ACHN (cell line): ENCODE data around the gene DICER1.

Experiments
- DNase-seq: peaks from one replicate; pipeline ENCODE4 v3.0.0-alpha.2; 2015
- in situ Hi-C: cut with HindIII; loops from 2 replicates; pipeline ENCODE4 v1.10.0; 2017; ENCODE audit warnings: low sequenced_read_pairs, low pct_ligation_motif_present, low pct_unique_long_range_greater_than_20kb

DICER1 gene

GRCh38 chr14:95049952-95050351 lies 107.4 kb downstream of the DICER1 start:
- in situ Hi-C loops: no loop called here
- no peak for DNase-seq

DNA sequence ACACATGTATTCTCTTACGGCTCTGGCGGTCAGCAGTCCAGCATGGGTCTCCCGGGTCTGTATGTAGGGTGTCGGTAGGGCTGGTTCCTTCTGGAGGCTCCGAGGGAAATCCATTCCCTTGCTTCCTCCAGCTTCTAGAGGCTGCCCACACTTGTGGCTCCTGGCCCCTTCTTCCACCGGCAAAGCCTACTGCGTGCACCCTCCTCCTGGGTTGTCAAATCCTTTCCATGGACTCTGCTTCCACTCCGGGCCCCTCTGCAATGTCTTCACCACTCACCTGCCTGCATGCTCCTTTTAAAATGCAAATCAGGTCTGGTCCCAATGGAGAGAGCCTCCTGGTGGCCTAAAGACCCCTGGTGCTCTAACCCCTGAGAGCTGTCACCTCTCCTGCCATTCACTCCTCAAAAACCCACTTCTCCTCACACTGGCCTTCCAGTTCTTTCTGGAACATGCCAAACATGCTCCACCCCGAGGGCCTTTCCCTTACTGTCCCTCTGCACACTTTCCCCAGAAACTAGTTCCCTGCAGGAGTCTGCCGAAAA lies 108.5 kb downstream of the DICER1 start:
- no peak for DNase-seq
- in situ Hi-C loops: no loop called here

- DNase-seq: no peak
- in situ Hi-C loops: no loop called here
Measured at GRCh38 chr14:95047754-95048153, 109.6 kb downstream of the DICER1 start.

- DNase-seq: no peak
- in situ Hi-C loops: no loop called here
Measured at GRCh38 chr14:95046711-95047681, 110.3 kb downstream of the DICER1 start.

DNA sequence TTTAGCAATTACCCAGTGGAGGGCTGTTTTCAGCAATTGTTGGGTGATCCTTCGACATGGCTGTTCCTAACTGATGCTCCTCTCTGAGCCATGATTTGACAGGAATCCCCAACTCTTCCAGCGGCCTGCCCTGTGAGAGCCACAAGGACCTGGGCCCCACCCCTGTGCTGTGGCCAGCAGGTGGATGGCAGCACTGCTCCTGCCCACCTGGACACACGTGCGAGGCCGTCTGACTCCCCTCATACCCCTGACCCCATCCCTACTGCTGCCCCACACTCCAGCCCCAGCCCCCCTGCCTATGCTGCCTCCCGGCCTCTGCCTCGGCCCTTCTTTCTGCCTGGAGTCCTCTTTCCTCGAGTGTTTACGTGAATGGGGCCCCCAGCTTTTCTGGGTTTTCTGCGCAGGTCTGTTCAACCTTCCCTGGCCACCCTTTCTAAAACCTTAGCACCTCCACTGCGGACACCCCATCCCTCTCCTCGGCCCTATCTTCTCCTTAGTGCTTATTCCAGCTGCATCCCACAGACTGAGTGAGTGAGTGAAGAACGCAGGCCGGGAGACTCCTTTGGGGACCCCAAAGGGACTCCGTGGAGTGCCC lies 111.4 kb downstream of the DICER1 start:
- in situ Hi-C loops: no loop called here
- DNase-seq: no peak

DNA sequence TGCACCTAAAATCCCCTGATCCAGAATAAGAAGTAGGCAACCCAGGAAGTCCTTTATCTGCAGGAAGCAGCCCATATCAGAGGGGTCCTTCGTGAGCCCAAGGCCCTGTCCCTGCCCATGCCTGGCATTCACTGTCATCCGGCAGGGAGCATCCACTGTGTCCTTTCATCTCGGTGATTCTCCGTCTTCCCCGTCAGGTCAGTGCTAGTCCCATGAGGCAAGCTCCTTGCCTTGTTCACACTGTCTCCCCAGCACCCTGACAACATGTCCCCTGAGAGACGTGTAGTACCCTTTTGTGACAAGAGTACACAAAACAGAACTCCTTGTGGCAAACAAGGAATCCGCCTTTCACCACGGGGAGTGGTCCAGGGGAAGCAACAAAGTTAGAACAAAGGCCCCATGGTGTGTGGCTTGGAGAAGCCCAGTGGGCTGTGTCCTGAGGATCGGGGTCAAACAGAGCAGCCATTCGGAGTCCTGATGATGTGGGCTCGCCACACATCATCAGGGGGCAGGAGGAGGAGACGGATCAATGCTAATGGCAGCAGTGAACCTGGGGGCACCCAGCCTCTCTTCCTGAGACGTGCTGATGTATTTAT lies 112.1 kb downstream of the DICER1 start:
- DNase-seq: no peak
- in situ Hi-C loops: no loop called here

DNA sequence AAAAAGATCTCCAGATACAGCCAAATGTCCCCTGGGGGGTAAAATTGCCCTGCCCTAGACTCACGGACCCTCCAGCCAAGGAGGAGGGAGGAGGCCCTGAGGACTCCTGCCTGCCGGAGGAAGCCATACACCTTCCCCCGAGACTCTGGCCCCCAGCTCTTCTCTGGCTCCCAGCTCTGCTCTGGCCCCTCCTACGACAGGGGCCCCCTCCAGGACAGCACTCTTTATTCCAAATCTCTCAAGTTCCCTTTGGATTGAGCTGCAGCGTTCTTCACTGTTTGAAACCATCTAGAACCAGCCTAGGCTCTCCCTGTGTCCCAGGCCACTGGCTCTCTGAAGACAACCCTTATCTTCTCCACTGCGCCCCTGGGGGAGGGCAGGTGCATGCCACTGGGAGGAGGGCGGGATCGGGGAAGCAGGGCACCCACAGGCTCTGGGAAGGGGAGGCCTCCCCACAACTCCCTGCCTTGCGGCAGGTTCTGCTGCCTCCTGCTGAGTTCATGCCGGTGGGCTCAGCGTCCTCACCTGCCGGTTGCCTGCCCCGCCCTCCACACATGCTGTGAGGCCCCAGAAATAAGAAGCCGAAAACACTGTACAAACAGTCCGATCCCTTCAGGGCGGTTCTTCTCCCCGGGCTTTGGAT lies 112.7 kb downstream of the DICER1 start:
- in situ Hi-C loops: no loop called here
- no peak for DNase-seq

- no peak for DNase-seq
- in situ Hi-C loops: no loop called here
Measured at GRCh38 chr14:95043732-95044462, 113.4 kb downstream of the DICER1 start.

- in situ Hi-C loops: no loop called here
- DNase-seq: no peak
Measured at GRCh38 chr14:95043314-95043713, 114.0 kb downstream of the DICER1 start.

DNA sequence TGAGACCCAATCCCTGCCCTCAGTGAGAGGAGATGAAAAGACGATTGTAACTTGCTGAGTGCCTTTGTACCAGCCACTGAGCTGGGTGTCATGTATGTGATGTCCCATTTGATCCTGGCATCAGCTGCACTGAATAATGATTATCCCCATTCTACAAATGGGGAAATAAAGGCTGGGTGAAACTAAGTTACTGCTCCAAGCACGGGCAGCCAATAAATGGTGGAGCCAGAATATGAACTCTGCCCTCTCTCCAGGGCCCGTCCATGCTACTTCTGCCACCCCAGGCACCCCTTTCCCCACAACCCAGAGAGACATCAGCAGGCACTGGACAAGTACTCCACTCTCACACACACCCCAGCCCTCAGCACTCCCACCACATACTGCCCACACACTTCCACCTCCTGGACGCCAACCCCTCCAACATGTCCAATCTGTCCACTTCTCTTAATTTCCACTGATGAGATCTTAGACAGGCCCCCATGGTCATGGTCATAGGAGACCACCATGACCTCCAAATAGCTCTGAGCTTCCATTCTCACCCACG lies 115.8 kb downstream of the DICER1 start:
- no peak for DNase-seq
- in situ Hi-C loops: no loop called here

DNA sequence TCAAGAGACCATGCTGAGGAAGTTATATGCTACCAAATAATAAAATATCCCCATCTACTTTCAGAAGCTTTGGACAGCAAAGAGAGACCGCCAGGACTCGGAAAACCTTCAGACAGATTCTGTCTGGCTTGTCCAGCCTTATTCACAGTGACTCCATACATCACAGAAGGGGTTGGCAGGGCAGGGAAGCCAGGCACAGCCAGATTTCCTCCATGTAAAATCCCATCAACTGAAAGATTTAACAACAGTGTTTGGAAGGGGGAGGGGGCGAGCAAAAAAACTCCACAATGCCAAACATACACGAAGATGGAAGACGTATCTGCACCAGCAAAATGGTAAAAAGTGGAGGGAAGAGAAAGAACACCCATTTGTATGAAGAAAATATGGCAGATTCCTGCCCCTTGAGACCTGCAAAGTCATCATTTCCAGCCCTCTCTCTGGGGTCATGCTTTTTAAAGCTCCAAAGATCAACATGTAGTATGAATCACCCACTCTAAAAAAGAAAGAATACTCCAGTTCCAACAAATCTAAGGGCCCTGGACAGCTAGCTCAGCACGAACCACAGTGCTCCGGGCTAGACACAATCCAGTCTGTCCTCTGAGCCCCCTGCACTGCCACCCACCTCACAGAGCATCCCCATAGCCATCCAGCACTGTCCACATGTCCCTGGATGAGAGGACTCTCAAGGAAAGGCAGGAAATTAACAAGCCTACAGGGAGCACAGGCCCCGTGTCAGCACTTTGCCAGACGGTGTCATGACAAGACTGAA lies 116.4 kb downstream of the DICER1 start:
- in situ Hi-C loops: no loop called here
- DNase-seq: no peak

DNA sequence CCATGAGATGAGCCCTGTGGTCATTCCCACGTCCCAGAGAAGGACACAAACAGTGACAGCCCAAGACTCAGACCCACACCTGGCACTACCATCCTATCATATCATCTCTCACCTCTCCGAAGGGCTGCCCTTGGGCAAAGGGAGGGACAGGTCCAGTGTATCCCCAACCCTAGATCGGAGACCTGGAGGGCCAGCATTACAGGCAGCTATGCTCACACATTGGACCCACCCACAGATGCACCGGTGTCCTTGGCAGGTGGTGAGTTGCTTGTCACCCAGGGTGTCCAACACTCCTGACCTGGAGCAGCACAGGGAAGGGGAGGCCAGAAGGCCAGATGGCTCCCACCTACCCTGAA lies 117.4 kb downstream of the DICER1 start:
- DNase-seq: no peak
- in situ Hi-C loops: no loop called here

- no peak for DNase-seq
- in situ Hi-C loops: no loop called here
Measured at GRCh38 chr14:95039259-95039992, 117.9 kb downstream of the DICER1 start.

DNA sequence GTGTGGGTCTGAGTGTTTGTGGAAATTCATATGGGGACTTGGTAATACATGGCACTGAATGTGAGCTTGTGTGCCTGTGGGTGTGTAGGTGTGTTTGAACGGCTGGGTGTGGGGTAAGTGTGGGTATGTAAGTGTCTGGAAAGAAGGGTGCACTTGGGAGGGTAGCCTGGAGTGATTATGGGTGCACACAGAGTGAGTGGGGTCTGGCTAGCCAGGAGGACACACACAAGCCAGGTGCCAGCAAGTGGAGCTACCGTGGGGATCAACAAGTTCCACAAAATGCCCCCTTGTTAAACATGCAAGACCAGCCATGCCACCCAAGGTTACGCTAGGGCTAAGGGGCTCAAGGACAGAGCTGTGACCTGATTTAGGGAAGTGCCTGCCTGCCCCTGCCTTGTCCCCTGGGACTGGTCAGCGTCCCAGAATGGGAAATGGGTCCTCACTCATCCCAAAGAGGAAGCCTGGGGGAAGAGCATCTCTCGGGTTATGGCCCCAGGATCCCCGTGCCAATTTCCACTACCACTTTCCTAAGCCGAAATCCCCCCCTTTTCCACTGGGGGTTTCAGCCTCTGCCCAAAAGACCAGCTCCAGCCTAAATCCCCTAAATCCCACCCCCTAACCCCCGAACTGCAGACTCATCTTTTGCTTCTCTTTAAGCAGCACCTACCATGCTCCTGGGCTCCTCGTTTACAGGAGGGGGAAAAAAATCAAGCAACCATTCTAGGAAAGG lies 118.6 kb downstream of the DICER1 start:
- no peak for DNase-seq
- in situ Hi-C loops: no loop called here

DNA sequence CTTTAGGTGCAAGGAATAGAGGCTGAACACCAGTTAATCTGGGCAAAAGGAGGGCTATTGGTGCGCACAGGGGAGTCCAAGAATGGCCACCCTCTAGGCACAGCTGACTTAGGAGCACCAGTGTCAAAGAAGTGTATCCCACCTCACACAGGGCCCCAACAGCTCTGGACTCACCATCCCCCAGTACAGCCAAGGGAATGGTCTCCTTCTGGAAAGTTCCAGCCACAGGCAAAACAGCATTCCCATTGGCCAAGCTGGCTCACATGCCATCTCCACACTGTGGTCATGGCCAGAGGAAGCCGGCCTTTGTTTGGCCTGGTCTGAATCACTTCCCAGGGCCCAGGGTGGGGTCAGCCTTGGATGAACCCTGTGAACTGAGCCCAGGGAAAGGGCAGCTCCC lies 120.1 kb downstream of the DICER1 start:
- DNase-seq: no peak
- in situ Hi-C loops: no loop called here
